GM18520 (cell line): Measurements from ENCODE around the gene HMGXB4.

Experiments used
- ATAC-seq: cut with Tn5 transposase; IDR thresholded peaks from one replicate; pipeline ENCODE4 v1.9.1; 2021; ENCODE audit not compliant: unreplicated experiment

The HMGXB4 gene

GRCh38 chr22:35325209-35325608, 67.9 kb downstream of the HMGXB4 start:
- no peak for ATAC-seq

- no peak for ATAC-seq
Measured at GRCh38 chr22:35326854-35327562, 69.7 kb downstream of the HMGXB4 start.

GRCh38 chr22:35327690-35328471, 70.6 kb downstream of the HMGXB4 start:
- ATAC-seq, result no peak

- ATAC-seq, result no peak
Measured at GRCh38 chr22:35328472-35328885, 71.2 kb downstream of the HMGXB4 start.

- no peak for ATAC-seq
Measured at GRCh38 chr22:35329114-35329847, 72.0 kb downstream of the HMGXB4 start.

GRCh38 chr22:35330258-35330861, 73.1 kb downstream of the HMGXB4 start:
- ATAC-seq, result no peak

GRCh38 chr22:35332278-35332677, 75.0 kb downstream of the HMGXB4 start:
- no peak for ATAC-seq

GRCh38 chr22:35333220-35333619, 75.9 kb downstream of the HMGXB4 start:
- no peak for ATAC-seq

GRCh38 chr22:35334004-35334403, 76.7 kb downstream of the HMGXB4 start:
- no peak for ATAC-seq

- no peak for ATAC-seq
Measured at GRCh38 chr22:35335468-35335867, 78.2 kb downstream of the HMGXB4 start.

- ATAC-seq, result no peak
Measured at GRCh38 chr22:35335936-35336781, 78.9 kb downstream of the HMGXB4 start.

- no peak for ATAC-seq
Measured at GRCh38 chr22:35337932-35338331, 80.6 kb downstream of the HMGXB4 start.

GRCh38 chr22:35341090-35341874, 84.0 kb downstream of the HMGXB4 start:
- ATAC-seq, result no peak

GRCh38 chr22:35342390-35342789, 85.1 kb downstream of the HMGXB4 start:
- no peak for ATAC-seq

GRCh38 chr22:35343664-35344550, 86.6 kb downstream of the HMGXB4 start:
- no peak for ATAC-seq

GRCh38 chr22:35344956-35345690, 87.8 kb downstream of the HMGXB4 start:
- ATAC-seq, result no peak
